ENCODE measurements around the gene TTLL11.

DNA sequence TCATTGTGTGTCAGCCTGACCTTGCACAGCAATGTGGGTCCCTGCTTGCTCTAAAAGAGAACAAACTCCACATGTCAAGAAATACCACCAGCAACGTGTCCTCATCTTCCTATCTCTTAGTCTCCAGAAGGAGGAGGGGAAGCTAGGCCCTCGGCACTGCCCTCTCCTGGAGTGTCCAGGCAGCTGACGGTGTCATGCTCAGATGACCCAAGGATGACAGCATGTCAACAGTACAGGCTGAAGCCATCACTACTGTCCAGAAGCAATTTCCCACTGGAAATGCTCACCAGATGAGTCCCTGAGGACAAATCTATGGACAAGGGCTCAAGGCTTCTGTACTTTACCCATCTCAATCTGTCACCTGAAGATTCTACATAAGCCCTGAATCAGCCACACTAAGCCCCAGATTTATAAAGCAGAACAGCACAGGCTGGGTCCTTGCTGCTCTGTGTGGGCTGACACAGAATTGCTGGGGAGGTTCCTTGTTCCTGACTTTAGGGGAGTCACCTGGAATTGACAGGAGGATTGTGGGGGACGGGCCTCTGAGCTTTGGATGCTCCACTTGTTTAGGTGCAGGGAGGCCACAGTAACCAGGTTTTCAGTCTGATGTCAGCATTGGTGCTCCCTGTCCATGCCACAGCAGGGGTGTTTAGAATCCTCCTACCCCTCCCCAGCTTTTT, 231.5 kb downstream of the TTLL11 start:
- TF ChIP-seq, protein P1, sequence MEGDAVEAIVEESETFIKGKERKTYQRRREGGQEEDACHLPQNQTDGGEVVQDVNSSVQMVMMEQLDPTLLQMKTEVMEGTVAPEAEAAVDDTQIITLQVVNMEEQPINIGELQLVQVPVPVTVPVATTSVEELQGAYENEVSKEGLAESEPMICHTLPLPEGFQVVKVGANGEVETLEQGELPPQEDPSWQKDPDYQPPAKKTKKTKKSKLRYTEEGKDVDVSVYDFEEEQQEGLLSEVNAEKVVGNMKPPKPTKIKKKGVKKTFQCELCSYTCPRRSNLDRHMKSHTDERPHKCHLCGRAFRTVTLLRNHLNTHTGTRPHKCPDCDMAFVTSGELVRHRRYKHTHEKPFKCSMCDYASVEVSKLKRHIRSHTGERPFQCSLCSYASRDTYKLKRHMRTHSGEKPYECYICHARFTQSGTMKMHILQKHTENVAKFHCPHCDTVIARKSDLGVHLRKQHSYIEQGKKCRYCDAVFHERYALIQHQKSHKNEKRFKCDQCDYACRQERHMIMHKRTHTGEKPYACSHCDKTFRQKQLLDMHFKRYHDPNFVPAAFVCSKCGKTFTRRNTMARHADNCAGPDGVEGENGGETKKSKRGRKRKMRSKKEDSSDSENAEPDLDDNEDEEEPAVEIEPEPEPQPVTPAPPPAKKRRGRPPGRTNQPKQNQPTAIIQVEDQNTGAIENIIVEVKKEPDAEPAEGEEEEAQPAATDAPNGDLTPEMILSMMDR (IDR thresholded peaks at IDR 0.05; ENCODE audit: low read depth, low read length), result peak; percentile 51
- TF ChIP-seq POLR2A (IDR thresholded peaks at IDR 0.05; ENCODE audit: extremely low read depth, insufficient read length), result no peak
- TF ChIP-seq MAX (IDR thresholded peaks at IDR 0.05; ENCODE audit: low read depth, low read length), result no peak
- TF ChIP-seq MYC (IDR thresholded peaks at IDR 0.05; ENCODE audit: low read depth, low read length), result no peak
